Activated CD4-positive, alpha-beta memory T cell treated with anti-CD3 and anti-CD28 coated beads for 36 hours (primary cell): ENCODE data around the gene ST6GALNAC5. TPM values are rescaled to one million over a fixed set of nuclear protein-coding genes. Genes with fewer than 3 reads are reported as not detected.

ENCODE experiments used
- CTCF ChIA-PET: fragments of 350-600 bp; sonication (Branson Sonifier 250); formaldehyde crosslinking; loops from one replicate; lab custom pipeline; 2021; ENCODE audit warnings: antibody characterized with exemption, inconsistent platforms; lab: Charles Lee
- POLR2A ChIA-PET: fragments of 350-600 bp; sonication (Branson Sonifier 250); formaldehyde crosslinking; loops from one replicate; lab custom pipeline; 2021; ENCODE audit warnings: antibody characterized with exemption; lab: Charles Lee
- DNase-seq: peaks from one replicate; pipeline ENCODE4 v3.0.0-alpha.2; 2020
- H3K27ac Mint-ChIP-seq: one replicate; pipeline ENCODE4 v1.8.0; 2021; ENCODE audit warnings: mixed read lengths
- H3K27me3 Mint-ChIP-seq: one replicate; pipeline ENCODE4 v1.8.0; 2021; ENCODE audit warnings: mixed read lengths
- H3K36me3 Mint-ChIP-seq: one replicate; pipeline ENCODE4 v1.8.0; 2021; ENCODE audit warnings: mixed read lengths
- H3K4me1 Mint-ChIP-seq: one replicate; pipeline ENCODE4 v1.8.0; 2021; ENCODE audit warnings: low read depth, mixed read lengths
- H3K4me3 Mint-ChIP-seq: one replicate; pipeline ENCODE4 v1.8.0; 2021; ENCODE audit warnings: mild to moderate bottlenecking, mixed read lengths
- H3K9me3 Mint-ChIP-seq: one replicate; pipeline ENCODE4 v1.8.0; 2021; ENCODE audit warnings: mixed read lengths
- intact Hi-C: fragments of 100-400 bp; cut with micrococcal nuclease; formaldehyde crosslinking; loops from one replicate; pipeline ENCODE4 v1.15.1; 2023
- total RNA-seq, 2 experiments: library from RNA; stranded (reverse); gene quantifications; one replicate each; pipeline ENCODE4 v1.2.3, GENCODE V29; 2021

Gene ST6GALNAC5
- total RNA-seq, 2 experiments from 2014 or later: not detected

DNA sequence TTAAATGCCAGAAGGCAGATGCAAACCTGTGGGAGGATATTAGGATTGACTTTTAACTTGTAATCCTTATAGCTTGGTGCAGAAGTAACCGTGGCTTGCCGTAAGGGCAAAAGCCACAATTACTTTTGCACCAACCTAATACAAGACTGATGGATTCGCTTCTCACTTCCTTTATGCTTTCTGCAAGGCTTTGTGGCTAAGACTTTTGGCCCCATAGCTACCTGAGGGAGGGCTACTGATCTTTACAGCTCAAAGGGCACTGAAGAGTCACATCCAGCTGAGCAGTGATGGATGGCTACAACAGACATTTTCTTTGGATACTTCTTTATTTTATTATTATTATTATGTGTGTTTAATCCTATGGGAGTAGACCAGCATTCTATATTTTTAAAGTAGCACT, 140.4 kb downstream of the ST6GALNAC5 start:
- no peaks in the 10 kb centered on the region for H3K36me3 Mint-ChIP-seq
- POLR2A ChIA-PET: no interaction called here
- no peak for DNase-seq
- no peaks in the 10 kb centered on the region for H3K4me1 Mint-ChIP-seq
- intact Hi-C loops: no loop called here
- CTCF ChIA-PET: no interaction called here
- no peak overlapping the region for H3K27ac Mint-ChIP-seq
- no peak overlapping the region for H3K4me3 Mint-ChIP-seq
- H3K9me3 Mint-ChIP-seq: no peaks in the 10 kb centered on the region
- no peaks in the 10 kb centered on the region for H3K27me3 Mint-ChIP-seq

DNA sequence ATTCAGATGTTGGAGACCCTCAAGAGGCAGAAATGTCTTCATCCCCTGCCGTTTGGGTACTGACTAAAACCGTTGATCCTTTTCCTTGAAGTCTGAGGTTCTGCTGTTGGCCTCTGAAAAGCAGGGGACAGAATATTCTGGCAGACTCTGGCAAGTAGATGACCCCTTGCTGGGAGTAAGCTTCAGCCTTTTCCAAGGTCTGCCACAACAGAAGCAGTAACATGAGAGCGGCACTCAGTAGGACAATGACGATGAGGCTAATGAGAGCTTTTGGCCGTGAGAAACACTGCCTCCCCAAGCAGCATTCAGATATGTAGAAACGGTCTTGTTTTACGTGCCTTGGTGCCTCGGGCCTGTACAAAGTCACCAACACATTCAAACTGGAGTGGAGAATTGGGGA, 143.7 kb downstream of the ST6GALNAC5 start:
- CTCF ChIA-PET: no interaction called here
- H3K27me3 Mint-ChIP-seq: no peaks in the 10 kb centered on the region
- no peaks in the 10 kb centered on the region for H3K4me1 Mint-ChIP-seq
- no peak for DNase-seq
- H3K9me3 Mint-ChIP-seq: no peaks in the 10 kb centered on the region
- H3K27ac Mint-ChIP-seq: no peak overlapping the region
- intact Hi-C loops: no loop called here
- H3K36me3 Mint-ChIP-seq: no peaks in the 10 kb centered on the region
- no peak overlapping the region for H3K4me3 Mint-ChIP-seq
- POLR2A ChIA-PET: no interaction called here

- Mint-ChIP-seq H3K36me3 (no peaks in the 10 kb centered on the region), H3K9me3 (no peaks in the 10 kb centered on the region), H3K27ac (no peak overlapping the region), H3K27me3 (no peaks in the 10 kb centered on the region), H3K4me1 (no peaks in the 10 kb centered on the region), H3K4me3 (no peak overlapping the region)
- CTCF ChIA-PET: no interaction called here
- POLR2A ChIA-PET: no interaction called here
- intact Hi-C loops: no loop called here
- DNase-seq: no peak
These were observed 144.8 kb downstream of the ST6GALNAC5 start for GRCh38 chr1:77012066-77012465.

DNA sequence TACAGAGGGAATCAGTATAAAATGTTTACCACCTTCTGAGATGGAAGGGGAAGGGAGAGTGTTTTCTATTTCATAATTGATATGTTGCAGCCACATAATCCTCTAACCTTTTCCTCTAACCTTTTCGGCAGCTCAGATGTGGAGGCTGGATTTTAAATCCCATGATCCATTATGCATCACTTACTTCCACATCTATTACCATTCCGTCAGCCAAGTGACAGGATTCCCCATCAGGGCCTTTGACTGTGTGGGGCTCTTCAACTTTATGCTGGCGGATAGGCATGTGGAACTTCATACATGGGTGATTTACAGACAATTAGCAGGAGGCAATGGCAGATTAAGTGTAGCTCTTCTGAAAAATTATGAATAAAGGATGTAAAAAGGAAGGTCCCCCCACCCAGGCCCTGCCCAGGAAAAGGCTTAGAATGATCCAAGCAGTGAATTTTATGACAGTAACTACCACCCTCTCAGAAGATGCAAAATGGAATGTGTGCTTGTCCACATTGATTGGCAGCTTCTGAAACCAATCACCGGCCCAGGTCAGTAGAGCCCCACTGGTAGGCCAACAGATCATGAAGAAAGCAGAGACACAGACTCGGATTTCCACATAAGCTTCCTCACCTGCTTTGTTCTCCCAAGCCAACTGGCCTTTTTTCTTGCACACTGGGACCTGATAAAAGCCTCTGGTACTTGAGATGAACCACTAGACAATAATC, 147.0 kb downstream of the ST6GALNAC5 start:
- Mint-ChIP-seq H3K27me3 (no peaks in the 10 kb centered on the region), H3K4me3 (no peak overlapping the region), H3K27ac (no peak overlapping the region), H3K9me3 (no peaks in the 10 kb centered on the region), H3K36me3 (no peaks in the 10 kb centered on the region), H3K4me1 (no peaks in the 10 kb centered on the region)
- DNase-seq: no peak
- ChIA-PET CTCF (no interaction called here), POLR2A (no interaction called here)
- intact Hi-C loops: no loop called here

GRCh38 chr1:77015748-77016341, 148.6 kb downstream of the ST6GALNAC5 start:
- POLR2A ChIA-PET: no interaction called here
- intact Hi-C loops: no loop called here
- no peak for DNase-seq
- Mint-ChIP-seq H3K36me3 (no peaks in the 10 kb centered on the region), H3K4me3 (no peak overlapping the region), H3K27ac (no peak overlapping the region), H3K9me3 (no peaks in the 10 kb centered on the region), H3K27me3 (no peaks in the 10 kb centered on the region), H3K4me1 (no peaks in the 10 kb centered on the region)
- CTCF ChIA-PET: no interaction called here

GRCh38 chr1:77016386-77016985, 149.2 kb downstream of the ST6GALNAC5 start:
- Mint-ChIP-seq H3K27me3 (no peaks in the 10 kb centered on the region), H3K27ac (no peak overlapping the region), H3K4me3 (no peak overlapping the region), H3K9me3 (no peaks in the 10 kb centered on the region), H3K4me1 (no peaks in the 10 kb centered on the region), H3K36me3 (no peaks in the 10 kb centered on the region)
- ChIA-PET POLR2A (no interaction called here), CTCF (no interaction called here)
- intact Hi-C loops: no loop called here
- no peak for DNase-seq

GRCh38 chr1:77018311-77018710, 151.0 kb downstream of the ST6GALNAC5 start:
- no peak overlapping the region for H3K27ac Mint-ChIP-seq
- intact Hi-C loops: no loop called here
- ChIA-PET POLR2A (no interaction called here), CTCF (no interaction called here)
- no peaks in the 10 kb centered on the region for H3K36me3 Mint-ChIP-seq
- no peaks in the 10 kb centered on the region for H3K9me3 Mint-ChIP-seq
- no peak overlapping the region for H3K4me3 Mint-ChIP-seq
- no peaks in the 10 kb centered on the region for H3K4me1 Mint-ChIP-seq
- H3K27me3 Mint-ChIP-seq: no peaks in the 10 kb centered on the region
- DNase-seq: no peak

DNA sequence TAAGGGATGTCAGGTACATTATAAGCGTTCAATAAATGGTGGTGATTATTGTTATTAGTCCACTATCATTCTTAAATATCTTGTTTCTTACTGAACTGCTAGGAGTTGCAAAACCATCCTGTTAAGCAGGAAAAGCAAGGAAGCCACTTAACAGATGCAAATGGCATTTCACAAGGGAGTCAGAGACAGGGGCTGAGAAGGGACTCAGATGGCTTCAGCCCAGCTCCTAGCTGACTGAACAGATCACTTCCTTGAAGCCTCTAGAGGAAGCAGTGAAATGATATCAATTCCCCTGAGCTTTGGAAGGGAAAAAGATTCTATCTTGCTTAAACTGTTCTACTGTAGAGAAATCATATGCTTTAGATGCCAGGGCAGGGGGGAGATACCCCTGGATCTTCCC, 151.5 kb downstream of the ST6GALNAC5 start:
- no peaks in the 10 kb centered on the region for H3K9me3 Mint-ChIP-seq
- no peaks in the 10 kb centered on the region for H3K4me1 Mint-ChIP-seq
- ChIA-PET POLR2A (no interaction called here), CTCF (no interaction called here)
- no peaks in the 10 kb centered on the region for H3K27me3 Mint-ChIP-seq
- intact Hi-C loops: no loop called here
- DNase-seq: no peak
- no peak overlapping the region for H3K27ac Mint-ChIP-seq
- H3K36me3 Mint-ChIP-seq: no peaks in the 10 kb centered on the region
- no peak overlapping the region for H3K4me3 Mint-ChIP-seq

GRCh38 chr1:77021732-77022131, 154.5 kb downstream of the ST6GALNAC5 start:
- H3K27ac Mint-ChIP-seq: no peak overlapping the region

DNA sequence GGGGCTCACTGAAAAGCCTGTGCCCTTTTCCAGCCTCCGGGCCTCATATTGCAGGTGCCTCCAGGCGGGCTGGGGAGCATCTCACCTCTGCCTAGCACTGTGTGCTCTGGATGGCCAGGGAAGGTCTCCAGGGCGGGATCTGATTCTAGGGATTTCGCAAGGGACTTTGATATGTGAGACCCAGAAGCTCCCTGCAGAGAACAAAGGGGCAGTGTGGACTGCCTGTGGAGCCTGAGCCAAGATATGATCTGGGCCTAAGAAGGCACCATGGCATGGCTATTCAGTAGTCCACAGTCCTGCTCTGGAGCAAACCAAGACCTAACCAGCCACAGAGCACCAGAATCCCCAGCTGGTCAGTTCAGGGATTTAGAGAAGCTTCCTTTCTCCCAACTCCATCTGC, 157.2 kb downstream of the ST6GALNAC5 start:
- Mint-ChIP-seq H3K9me3 (no peaks in the 10 kb centered on the region), H3K4me1 (no peaks in the 10 kb centered on the region), H3K4me3 (no peak overlapping the region), H3K27me3 (peaks cover 10% of the 10 kb centered on the region), H3K27ac (no peak overlapping the region), H3K36me3 (no peaks in the 10 kb centered on the region)
- no peak for DNase-seq
- ChIA-PET CTCF (no interaction called here), POLR2A (no interaction called here)
- intact Hi-C loops: no loop called here

More at GRCh38 chr1:77021732-77022131, 154.5 kb downstream of the ST6GALNAC5 start:
- H3K27me3 Mint-ChIP-seq: peaks cover 1% of the 10 kb centered on the region
- no peak overlapping the region for H3K4me3 Mint-ChIP-seq
- H3K36me3 Mint-ChIP-seq: no peaks in the 10 kb centered on the region
- ChIA-PET CTCF (no interaction called here), POLR2A (no interaction called here)
- H3K4me1 Mint-ChIP-seq: no peaks in the 10 kb centered on the region
- intact Hi-C loops: no loop called here
- DNase-seq: no peak
- no peaks in the 10 kb centered on the region for H3K9me3 Mint-ChIP-seq

DNA sequence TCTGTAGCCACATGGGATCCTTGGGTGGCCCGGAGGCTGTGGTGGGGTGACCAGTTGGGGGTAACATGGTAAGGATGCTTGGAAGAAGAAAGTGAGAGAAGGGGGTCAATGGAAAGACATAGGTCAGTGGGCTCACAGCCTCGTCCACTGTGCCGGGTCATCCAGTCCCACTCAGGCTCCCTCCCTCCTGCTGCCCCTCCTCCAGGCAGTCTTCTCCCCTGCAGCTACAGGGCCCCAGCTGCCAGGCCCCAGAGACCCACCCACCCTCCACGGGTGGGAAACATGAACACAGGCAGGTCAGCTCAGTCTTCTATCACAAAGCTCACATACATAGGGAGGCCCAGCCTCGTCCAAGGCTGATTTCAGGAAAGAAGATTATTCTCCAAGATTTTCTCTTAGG, 158.3 kb downstream of the ST6GALNAC5 start:
- H3K9me3 Mint-ChIP-seq: no peaks in the 10 kb centered on the region
- H3K4me1 Mint-ChIP-seq: no peaks in the 10 kb centered on the region
- POLR2A ChIA-PET: no interaction called here
- no peak overlapping the region for H3K27ac Mint-ChIP-seq
- no peak overlapping the region for H3K4me3 Mint-ChIP-seq
- DNase-seq: no peak
- intact Hi-C loops: no loop called here
- H3K36me3 Mint-ChIP-seq: no peaks in the 10 kb centered on the region
- CTCF ChIA-PET: no interaction called here
- peaks cover 10% of the 10 kb centered on the region for H3K27me3 Mint-ChIP-seq

DNA sequence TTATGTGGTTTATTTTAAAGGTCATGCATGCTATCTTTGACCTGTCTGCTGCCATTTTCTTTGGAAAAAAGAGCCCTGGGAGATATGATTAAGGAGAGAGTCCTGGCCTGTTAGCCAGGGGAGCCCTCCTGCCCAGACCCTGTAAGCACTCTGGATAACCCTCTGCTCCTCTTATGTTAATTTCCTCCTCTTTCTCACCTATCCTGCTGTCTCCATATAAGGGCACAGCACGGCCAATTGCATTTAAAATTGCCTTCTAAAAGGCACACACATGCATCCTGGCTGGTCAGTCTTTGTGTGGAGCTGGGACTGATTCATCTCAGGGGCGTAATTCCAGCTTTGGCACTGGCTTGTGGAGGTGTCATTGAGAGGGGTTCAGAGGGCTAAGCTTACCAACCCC, 158.9 kb downstream of the ST6GALNAC5 start:
- CTCF ChIA-PET: no interaction called here
- H3K27me3 Mint-ChIP-seq: peaks cover 10% of the 10 kb centered on the region
- no peaks in the 10 kb centered on the region for H3K9me3 Mint-ChIP-seq
- H3K4me3 Mint-ChIP-seq: no peak overlapping the region
- H3K36me3 Mint-ChIP-seq: no peaks in the 10 kb centered on the region
- H3K27ac Mint-ChIP-seq: no peak overlapping the region
- POLR2A ChIA-PET: no interaction called here
- no peak for DNase-seq
- intact Hi-C loops: no loop called here
- H3K4me1 Mint-ChIP-seq: no peaks in the 10 kb centered on the region

GRCh38 chr1:77026640-77027039, 159.4 kb downstream of the ST6GALNAC5 start:
- no peak for DNase-seq
- Mint-ChIP-seq H3K36me3 (no peaks in the 10 kb centered on the region), H3K9me3 (no peaks in the 10 kb centered on the region), H3K4me3 (no peak overlapping the region), H3K27me3 (peaks cover 10% of the 10 kb centered on the region), H3K27ac (no peak overlapping the region), H3K4me1 (no peaks in the 10 kb centered on the region)
- POLR2A ChIA-PET: no interaction called here
- intact Hi-C loops: no loop called here
- CTCF ChIA-PET: no interaction called here
